Measurements from ENCODE around the gene SLC6A3.

The SLC6A3 gene

GRCh38 chr5:1445313-1445688 lies at the start of gene SLC6A3:
SLC6A3 (minus strand) TSS chr5:1445440; CDS start chr5:1443197, 2,243 bp downstream.
- no peak for DNase-seq (ENCODE audit: low spot score)

- no peak for DNase-seq (ENCODE audit: low spot score)
Observed at GRCh38 chr5:1493941-1494340, 48.7 kb upstream of the SLC6A3 start.

- DNase-seq (ENCODE audit: low spot score): no peak
Observed at GRCh38 chr5:1493413-1493812, 48.2 kb upstream of the SLC6A3 start.

GRCh38 chr5:1492757-1493156 lies 47.5 kb upstream of the SLC6A3 start:
- DNase-seq (ENCODE audit: low spot score): no peak

- no peak for DNase-seq (ENCODE audit: low spot score)
Observed at GRCh38 chr5:1490376-1490775, 45.1 kb upstream of the SLC6A3 start.

GRCh38 chr5:1489754-1490153 lies 44.5 kb upstream of the SLC6A3 start:
- DNase-seq (ENCODE audit: low spot score): no peak

- DNase-seq (ENCODE audit: low spot score): peak; percentile 94
Observed at GRCh38 chr5:1488882-1489680, 43.8 kb upstream of the SLC6A3 start.

GRCh38 chr5:1487079-1487764 lies 42.0 kb upstream of the SLC6A3 start:
- DNase-seq (ENCODE audit: low spot score): no peak

GRCh38 chr5:1486271-1486670 lies 41.0 kb upstream of the SLC6A3 start:
- DNase-seq (ENCODE audit: low spot score): no peak

GRCh38 chr5:1485579-1486118 lies 40.4 kb upstream of the SLC6A3 start:
- no peak for DNase-seq (ENCODE audit: low spot score)

- DNase-seq (ENCODE audit: low spot score): no peak
Observed at GRCh38 chr5:1484730-1485578, 39.7 kb upstream of the SLC6A3 start.

GRCh38 chr5:1483856-1484729 lies 38.9 kb upstream of the SLC6A3 start:
- DNase-seq (ENCODE audit: low spot score): no peak

GRCh38 chr5:1483064-1483463 lies 37.8 kb upstream of the SLC6A3 start:
- no peak for DNase-seq (ENCODE audit: low spot score)

GRCh38 chr5:1481959-1482331 lies 36.7 kb upstream of the SLC6A3 start:
- no peak for DNase-seq (ENCODE audit: low spot score)

- DNase-seq (ENCODE audit: low spot score): no peak
Observed at GRCh38 chr5:1481266-1481958, 36.2 kb upstream of the SLC6A3 start.

- no peak for DNase-seq (ENCODE audit: low spot score)
Observed at GRCh38 chr5:1480806-1481205, 35.6 kb upstream of the SLC6A3 start.

- no peak for DNase-seq (ENCODE audit: low spot score)
Observed at GRCh38 chr5:1480217-1480616, 35.0 kb upstream of the SLC6A3 start.

GRCh38 chr5:1479581-1480188 lies 34.4 kb upstream of the SLC6A3 start:
- DNase-seq (ENCODE audit: low spot score): peak; percentile 51

GRCh38 chr5:1479066-1479465 lies 33.8 kb upstream of the SLC6A3 start:
- DNase-seq (ENCODE audit: low spot score): no peak

- no peak for DNase-seq (ENCODE audit: low spot score)
Observed at GRCh38 chr5:1478271-1479035, 33.2 kb upstream of the SLC6A3 start.
